AML-193 (cell line): ENCODE measurements around the gene TLE2.
"Not testable (repeated sequence)": the region's sequence is repeated elsewhere in the genome, so short reads cannot be mapped to it uniquely, and the experiment has no call there.

Experiments used
- DNase-seq, 2 experiments: peaks; one replicate each; lab custom pipeline; 2025; lab: John Stamatoyannopoulos, UW

TLE2 gene

DNA sequence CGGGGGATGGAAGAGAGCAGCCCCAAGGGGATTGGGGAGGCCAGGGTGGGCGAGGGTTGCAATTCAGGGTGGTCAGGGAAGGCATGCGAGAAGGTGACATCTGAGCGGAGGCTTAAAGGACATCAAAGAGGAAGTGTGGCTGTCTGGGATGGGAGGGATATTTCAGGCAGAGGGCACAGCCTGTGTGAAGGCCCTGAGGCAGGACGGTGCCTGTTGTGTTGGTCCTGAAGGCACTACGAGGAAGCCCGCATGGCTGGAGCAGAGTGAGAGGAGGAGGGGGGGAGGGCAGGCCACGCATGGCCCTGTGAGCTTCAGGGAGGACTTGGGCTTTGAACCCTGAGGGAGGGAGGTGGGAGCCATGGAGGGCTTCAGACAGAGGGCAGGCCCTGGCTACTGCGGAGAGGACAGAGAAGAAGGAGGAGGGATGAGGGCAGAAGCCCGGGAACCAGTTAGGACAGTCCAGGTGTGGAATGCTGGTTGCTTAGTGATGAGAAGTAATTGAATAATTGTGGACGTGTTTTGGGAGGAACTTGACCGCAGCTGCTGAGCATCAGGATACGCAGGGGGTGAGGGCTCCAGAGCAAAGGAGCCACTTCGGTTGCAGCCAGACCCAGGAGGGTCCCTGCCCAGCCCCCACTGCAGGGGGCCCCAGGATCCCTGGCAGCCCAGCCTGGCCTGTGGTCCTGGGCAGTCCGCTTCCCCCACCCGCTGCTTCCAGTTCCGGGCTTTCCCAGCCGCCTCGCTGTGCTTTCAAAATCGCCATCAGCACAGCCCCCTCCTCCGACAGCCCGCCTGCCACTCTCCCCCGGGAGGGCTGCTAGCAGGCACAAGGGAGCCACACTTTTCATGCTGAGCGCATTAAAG lies 45.5 kb downstream of the TLE2 start:
- DNase-seq, result no peak

GRCh38 chr19:2982983-2983350 lies 46.1 kb downstream of the TLE2 start:
- no peak for DNase-seq

DNA sequence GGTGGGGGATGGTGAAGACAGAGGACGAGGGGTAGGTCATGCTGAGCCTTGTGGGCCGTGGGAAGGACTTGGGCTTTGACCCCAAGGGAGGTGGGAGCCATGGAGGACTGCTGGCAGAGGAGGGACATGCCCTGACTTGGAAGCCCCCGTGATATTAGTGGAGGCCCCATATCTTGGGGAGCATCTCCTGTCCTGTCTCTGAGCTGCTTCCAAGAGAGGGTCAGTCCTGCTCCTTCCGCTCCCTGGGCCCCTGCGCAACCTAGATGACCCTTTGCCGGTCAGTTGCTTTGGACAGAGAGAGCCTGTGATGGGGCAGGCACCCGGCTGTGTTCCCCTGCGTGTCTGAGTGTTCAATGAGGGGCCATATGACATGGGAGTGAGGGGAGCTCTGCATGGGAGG lies 46.5 kb downstream of the TLE2 start:
- DNase-seq, result no peak

DNA sequence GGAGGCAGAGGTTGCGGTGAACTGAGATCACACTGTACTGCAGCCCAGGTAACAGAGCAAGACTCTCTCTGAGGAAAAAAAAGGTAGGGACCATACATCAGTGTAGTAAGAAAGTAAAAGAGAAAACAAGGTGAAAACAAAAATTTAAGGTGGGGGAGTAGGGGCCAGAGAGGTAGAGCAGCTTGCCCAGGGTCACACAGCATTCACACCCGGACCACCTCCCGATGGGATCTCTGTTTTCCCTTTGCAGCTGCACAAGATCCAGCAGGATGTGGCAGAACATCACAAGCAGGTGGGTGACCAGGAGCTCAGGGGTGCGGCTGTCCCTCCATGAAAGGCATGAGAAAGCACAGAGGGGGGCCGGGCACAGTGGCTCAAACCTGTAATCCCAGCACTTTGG lies 47.2 kb downstream of the TLE2 start:
- no peak for DNase-seq

- no peak for DNase-seq
These were observed 50.3 kb downstream of the TLE2 start for GRCh38 chr19:2978772-2979171.

DNA sequence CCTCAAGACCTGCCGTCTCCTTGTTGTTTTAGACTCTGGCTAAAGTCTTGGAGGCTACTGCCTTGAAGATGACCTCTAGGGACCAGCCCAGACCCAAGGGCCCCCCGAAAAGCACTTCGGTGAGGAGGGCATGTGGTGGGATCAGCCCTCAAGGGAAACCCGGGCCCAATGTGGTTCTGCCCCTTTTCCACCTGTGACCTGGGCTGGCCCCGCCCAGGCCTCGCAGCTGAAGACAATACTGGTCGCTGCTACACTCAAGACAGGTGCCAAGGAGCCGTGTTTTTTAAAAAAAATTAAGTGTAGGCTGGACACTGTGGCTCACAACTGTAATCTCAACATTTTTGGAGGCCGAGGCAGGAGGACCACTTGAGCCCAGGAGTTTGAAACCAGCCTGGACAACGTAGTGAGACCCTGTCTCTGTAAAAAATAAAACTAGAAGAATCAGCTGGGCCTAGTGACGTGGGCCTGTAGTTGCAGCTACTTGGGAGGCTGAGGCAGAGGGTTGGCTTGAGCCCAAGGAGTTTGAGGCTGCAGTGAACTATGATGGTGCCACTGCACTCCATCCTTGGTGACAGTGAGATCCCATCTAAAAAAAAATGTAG lies 50.8 kb downstream of the TLE2 start:
- no peak for DNase-seq

- no peak for DNase-seq
These were observed 51.3 kb downstream of the TLE2 start for GRCh38 chr19:2977746-2978138.

GRCh38 chr19:2977001-2977745 lies 51.9 kb downstream of the TLE2 start, which contains the start of gene TLE6:
TSS of gene TLE6 (plus strand) at chr19:2977564. CDS start at chr19:2978234, 670 bp downstream.
- DNase-seq, result peak; percentile 87 to 88

- no peak for DNase-seq
These were observed 52.5 kb downstream of the TLE2 start for GRCh38 chr19:2976609-2977000.

- peak; percentile 6 to 16 for DNase-seq
These were observed 54.6 kb downstream of the TLE2 start for GRCh38 chr19:2974342-2975041.

GRCh38 chr19:2973229-2973628 lies 55.9 kb downstream of the TLE2 start:
- no peak for DNase-seq

- no peak for DNase-seq
These were observed 58.8 kb downstream of the TLE2 start for GRCh38 chr19:2970201-2970835.

GRCh38 chr19:2969104-2969504 lies 60.0 kb downstream of the TLE2 start:
- no peak for DNase-seq

- no peak for DNase-seq
These were observed 61.1 kb downstream of the TLE2 start for GRCh38 chr19:2967972-2968371.

DNA sequence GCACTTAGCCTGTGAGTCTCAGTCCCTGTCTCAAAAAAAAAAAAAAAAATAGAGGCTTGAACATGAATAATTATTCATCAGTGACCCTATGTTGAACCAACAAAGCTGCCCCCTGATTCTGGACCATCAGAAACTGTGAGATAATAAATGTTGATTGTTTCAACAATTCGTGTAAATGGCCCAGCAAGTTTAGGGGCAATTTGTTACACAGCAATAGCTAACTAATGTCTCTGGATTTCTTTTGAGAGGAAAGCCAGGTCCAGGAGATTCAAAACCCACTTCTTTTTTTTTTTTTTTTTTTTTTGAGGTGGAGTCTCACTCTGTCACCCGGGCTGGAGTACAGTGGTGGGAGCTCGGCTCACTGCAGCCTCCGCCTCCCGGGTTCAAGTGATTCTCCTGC lies 64.2 kb downstream of the TLE2 start:
- DNase-seq, result no peak

DNA sequence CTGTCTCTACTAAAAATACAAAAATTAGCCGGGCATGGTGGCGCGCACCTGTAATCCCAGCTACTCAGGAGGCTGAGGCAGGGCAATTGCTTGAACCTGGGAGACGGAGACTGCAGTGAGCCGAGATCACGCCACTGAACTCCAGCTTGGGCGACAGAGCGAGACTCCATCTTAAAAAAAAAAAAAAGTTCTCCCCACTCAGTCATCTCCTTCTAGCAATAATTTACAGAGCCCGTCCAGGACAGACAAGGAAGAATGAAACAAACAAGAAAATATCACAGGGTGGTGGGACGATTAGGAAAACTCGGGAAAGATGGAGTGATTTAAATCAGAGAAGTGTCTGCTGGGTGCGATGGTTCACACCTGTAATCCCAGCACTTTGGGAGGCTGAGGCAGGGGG lies 65.4 kb downstream of the TLE2 start:
- not testable (repeated sequence) for DNase-seq

GRCh38 chr19:2963122-2963521 lies 66.0 kb downstream of the TLE2 start:
- no peak for DNase-seq

- peak; percentile 66 to 72 for DNase-seq
These were observed 66.9 kb downstream of the TLE2 start for GRCh38 chr19:2962018-2962670.

DNA sequence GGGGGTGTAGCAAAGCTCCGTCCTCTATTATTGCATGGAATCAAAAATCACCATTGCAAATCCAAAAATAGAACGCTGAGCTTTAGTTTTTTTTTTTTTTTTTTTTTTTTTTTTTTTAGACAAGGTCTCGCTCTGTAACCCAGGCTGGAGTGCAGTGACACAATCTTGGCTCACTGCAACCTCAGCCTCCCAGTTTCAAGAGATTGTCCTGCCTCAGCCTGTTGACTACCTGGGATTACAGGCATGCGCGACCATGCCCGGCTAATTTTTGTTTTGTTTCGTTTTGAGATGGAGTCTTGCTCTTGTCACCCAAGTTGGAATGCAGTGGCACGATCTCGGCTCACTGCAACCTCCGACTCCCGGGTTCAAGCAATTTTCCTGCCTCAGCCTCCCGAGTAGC lies 69.0 kb downstream of the TLE2 start:
- DNase-seq, result no peak

- DNase-seq, result no peak
These were observed 71.9 kb downstream of the TLE2 start for GRCh38 chr19:2957160-2957559.

DNA sequence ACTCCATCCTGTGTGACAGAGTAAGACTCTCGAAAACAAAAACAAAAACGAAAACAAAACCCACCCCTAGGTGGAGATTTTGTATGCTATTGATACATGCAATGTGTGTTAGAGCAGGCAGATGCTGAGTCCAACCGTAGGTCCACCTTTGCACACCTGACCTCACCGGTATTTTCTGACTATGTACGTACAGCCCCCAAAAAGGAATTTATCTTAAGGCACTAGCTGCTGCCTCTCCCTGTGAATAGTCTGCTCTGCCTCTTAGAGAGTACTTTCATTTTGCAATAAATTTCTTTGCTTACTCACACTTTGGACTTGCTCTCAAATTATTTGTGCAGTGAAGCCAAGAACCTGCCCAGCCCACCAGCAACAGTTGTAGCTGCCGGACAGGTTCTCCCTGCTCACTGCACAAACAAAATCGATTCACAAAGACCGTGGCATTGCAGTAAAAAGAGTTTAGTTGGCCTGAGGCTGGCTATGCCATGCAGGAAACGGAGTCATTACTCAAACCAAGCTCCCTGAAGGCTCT lies 76.1 kb downstream of the TLE2 start:
- no peak for DNase-seq
